LNCAP (cell line): ENCODE results near the gene GPER1.
A peak's percentile ranks its signal among the peaks of the same experiment; 100 is the strongest.

Experiments used
- CTCF ChIP-seq: fragments of 450-650 bp; IDR thresholded peaks from 2 replicates; pipeline ENCODE4 v1.5.1; 2017; ENCODE audit warnings: mild to moderate bottlenecking

Gene GPER1

GRCh38 chr7:1062296-1063294 is 25.3 kb upstream of the GPER1 start:
- no peak for TF ChIP-seq CTCF

GRCh38 chr7:1063361-1063760 is 24.6 kb upstream of the GPER1 start:
- TF ChIP-seq CTCF = no peak

- no peak for TF ChIP-seq CTCF
These were observed 23.3 kb upstream of the GPER1 start for GRCh38 chr7:1064581-1064980.

- TF ChIP-seq CTCF = no peak
These were observed 22.7 kb upstream of the GPER1 start for GRCh38 chr7:1065263-1065584.

GRCh38 chr7:1065585-1066241 is 22.2 kb upstream of the GPER1 start:
- peak; percentile 88 for TF ChIP-seq CTCF

- no peak for TF ChIP-seq CTCF
These were observed 21.7 kb upstream of the GPER1 start for GRCh38 chr7:1066242-1066588.

- no peak for TF ChIP-seq CTCF
These were observed 19.9 kb upstream of the GPER1 start for GRCh38 chr7:1068013-1068412.
